Left cardiac atrium (tissue), 4 donors: ENCODE measurements around the gene TRIM32. TPM values are rescaled to one million over a fixed set of nuclear protein-coding genes. Genes with fewer than 3 reads are reported as not detected.
A peak's percentile ranks its signal among the peaks of the same experiment; 100 is the strongest.

Experiments
- ATAC-seq, 2 donors: fragments of 200-7000 bp; cut with Tn5 transposase; one replicate each; pipeline ENCODE4 v1.9.1; 2020; ENCODE audit warnings: mild to moderate bottlenecking in 2 of 2, moderate library complexity in 2 of 2
- DNase-seq: peaks from one replicate; pipeline ENCODE4 v3.0.0-alpha.2; 2020
- intact Hi-C, 2 donors: fragments of 100-400 bp; cut with DNase I; formaldehyde crosslinking; loops; one replicate each; pipeline versions ENCODE4 v1.14.1 to v1.15.1; 2022 to 2023
- total RNA-seq, 2 donors: library from RNA; stranded (reverse); fragmentation: NEBNext Ultra II Directional; extraction: Animal tissue kit (Norgen Biotek cat#: 25700); gene quantifications; one replicate each; pipeline ENCODE4 v1.2.1, GENCODE V29; 2021
- donor health status: DM: no; HTN: yes; CAD: no.
- donor health status: DM: no; HTN: yes; CAD: no; lungs with severe emphysema.
- donor health status: DM: yes; HTN: yes; CAD: no.
- donor health status: Dilated cardiomyopathy.

TRIM32 gene
- total RNA-seq, 2 donors from 2014 or later, result 14.5 to 18.7 TPM

DNA sequence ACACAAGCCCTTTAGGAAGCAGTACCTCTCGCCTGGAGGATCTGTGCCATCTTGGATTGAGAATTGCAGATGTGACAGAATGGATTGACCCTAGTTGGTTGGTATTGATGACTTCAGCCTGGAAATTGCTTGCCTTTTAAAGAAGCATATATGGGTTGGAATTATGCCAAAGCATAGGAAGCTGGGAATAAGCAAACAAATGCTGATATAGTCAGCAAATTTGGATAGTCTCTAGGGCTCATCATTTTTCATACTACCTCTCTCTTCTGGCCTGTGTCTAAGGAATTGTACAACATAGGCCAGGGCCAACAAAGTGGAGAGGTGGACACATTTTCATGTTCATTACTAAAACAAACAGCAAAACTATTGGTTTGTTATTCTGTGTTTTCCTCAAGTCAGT lies 13.2 kb downstream of the TRIM32 start:
- intact Hi-C loops, result no loop called here
- DNase-seq (no peak), ATAC-seq (no peak)

DNA sequence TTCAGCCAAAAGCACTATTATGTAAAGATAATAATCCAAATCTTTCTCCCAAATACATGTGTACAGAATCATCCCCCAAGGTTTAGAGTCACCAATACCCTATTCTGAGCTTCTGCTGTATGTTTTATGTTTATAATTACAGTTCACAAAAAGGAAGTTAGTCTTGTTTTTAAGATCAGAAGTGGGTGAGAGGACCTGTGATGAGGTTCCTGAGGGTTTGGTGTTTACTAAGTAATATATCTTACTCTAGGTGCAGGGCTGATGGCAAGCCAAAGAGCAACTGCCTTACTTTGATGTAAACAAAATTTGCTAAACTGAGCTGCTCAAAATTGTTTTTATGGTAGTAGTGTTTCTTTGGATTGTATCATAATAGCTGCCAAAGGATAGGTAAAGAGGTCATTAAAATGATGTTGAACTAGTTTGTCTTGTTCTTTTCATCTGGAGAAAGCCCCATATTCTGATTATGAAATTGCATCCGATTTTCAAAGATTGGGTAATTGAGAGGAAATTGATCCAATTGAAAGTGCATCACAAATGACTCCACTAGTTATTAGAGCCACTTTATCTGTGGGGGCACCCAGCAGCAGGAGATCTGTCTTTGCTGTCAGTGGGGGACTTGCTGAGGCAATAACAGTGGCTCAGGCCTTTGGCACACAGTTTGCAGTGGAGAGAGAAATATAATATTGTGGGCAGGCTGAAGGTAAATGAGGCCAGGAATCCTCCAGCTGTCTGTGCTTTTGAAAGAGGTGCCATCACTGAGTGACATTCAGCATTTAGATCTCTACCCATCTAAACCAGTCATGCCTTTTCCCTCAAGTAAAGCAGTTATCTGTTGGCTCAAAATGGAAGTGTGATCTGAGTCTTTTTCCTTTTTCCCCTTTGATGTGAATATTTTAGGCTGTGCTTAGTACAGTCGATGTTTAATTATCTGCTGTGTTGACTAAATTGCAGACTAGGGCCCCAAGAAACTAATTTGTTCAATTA lies 14.1 kb downstream of the TRIM32 start:
- ATAC-seq (no peak), DNase-seq (no peak)
- intact Hi-C loops, result no loop called here

DNA sequence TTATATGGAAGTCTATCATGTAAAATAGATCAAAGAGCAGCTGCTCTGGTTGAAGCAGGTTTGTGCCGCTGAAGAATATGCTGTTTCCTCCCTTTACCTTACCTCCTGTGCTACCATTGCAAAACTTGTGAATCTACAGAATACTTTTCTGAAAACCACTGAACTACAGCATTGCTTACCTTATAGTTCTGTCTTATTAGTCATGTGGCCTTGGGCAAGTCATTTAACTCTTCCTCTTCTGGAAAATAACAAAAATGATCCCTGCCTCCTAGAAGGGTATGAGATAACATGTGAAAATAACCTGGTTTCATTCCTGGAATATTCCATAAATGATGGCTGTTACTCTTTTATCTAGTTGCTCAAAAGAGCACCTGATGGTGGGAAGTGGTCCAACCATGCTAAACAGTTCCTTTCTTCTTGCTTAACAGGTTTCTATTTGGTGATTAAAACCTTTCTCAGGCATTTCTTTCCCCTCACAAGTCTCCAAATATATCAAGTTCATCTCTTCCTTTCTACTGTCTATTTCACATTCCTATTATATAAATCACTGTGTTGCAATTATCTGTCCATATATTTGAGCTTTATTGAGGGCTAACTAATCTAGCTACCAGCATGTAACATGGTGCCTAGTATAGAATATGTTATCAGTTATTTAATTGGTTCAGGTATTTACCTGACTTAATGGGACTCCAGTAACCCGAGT lies 15.0 kb downstream of the TRIM32 start:
- ATAC-seq (no peak), DNase-seq (no peak)
- intact Hi-C loops, result no loop called here

DNA sequence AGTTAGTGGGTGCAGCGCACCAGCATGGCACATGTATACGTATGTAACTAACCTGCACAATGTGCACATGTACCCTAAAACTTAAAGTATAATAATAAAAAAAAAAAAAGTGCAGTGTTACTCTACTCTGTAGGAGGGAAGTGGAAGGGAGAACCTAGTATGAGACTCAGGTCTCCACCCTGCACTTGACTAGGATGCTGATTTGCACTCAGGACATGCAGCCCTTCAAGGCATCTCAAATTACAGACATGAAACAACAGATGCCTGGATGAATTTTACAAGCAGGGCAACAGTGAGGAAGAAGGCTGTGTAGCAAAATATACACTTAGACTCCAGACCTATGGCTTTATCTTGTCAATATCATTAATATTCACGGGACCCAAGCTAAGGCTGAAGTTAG lies 16.5 kb downstream of the TRIM32 start:
- intact Hi-C loops, result no loop called here
- DNase-seq (no peak), ATAC-seq (no peak)

DNA sequence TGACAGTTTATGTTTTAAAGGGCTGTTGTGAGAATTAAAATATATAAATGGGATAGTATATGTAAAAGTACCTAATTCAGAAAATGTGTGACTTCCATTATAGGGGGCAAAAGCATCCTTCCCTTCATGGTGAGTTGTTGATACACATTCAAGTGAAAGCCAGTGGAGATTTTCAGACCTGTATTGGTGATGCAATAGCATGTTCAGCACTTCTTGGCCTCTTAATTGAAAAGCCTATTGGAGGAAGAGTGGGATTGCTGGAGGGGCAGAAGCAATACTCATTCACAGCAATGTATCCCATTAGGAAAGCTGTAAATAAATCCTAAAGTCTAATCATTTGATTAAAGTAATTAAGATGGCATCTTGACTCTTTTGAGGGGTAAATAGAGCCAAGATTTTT lies 17.4 kb downstream of the TRIM32 start:
- intact Hi-C loops, result no loop called here
- no peak for ATAC-seq
- DNase-seq, result no peak

DNA sequence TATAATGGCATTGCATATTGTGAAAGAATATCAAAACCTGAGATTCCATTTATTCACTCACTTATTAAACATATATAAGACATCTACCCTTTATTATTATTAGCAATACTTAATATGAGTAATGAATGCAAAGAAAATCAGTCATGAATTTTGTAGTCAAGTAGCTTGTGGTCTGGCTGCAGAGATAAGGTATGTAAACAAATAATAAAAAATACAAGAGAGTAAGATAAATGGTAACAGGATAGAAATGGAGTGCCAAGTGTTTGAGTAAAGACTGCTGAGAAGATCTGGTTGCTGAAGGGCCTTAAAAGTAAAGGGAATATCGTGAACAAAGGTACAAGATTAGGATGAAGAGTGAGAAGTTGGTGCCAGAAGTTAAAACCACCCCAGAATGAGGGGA lies 18.4 kb downstream of the TRIM32 start:
- ATAC-seq (no peak), DNase-seq (no peak)
- intact Hi-C loops, result no loop called here

DNA sequence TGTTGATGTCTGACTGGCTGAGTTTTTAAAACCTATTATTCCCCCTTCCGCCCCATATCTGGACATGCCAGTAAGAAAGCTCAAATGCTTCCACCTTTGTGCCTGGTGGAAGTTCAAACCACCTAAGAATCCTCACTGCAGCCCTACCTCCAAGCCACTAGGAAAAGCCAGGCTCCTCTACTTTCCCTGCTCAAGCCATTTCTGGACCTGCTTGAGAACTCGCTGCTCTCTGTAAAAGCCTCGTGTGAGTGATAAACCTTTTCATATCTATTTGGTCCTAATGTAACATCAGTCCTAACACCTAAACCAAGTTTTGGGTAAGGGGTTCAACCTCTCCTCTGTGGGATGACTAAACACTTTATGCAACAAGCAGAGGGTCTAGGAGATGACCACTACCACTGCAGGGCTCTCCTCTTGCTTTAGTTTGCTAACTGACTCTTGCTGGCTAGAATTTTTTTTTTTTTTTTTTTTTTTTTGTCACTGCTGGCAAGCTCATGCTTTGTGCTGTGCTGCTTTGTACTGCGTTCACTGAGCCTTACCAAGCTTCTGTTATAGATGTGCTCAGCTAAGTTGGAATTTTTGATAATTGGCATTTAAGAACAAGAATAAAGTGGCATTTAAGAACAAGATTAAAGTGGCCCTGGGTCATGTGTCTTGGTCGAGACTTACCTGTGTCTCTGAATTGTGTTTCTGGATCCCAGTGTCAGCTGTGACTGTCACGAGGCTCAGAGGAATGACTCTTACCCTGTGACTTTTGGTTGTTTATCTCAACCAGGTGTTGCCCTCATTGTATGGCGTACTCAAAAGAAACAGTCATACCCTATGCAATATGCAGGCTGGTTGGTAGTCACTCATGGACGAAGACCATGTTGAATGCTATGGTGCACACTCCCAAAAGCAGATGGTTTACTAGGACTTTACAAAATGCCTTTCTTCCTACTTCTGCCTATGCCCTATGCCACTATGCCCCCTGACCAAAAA lies 19.5 kb downstream of the TRIM32 start:
- ATAC-seq (no peak), DNase-seq (no peak)
- intact Hi-C loops, result no loop called here

DNA sequence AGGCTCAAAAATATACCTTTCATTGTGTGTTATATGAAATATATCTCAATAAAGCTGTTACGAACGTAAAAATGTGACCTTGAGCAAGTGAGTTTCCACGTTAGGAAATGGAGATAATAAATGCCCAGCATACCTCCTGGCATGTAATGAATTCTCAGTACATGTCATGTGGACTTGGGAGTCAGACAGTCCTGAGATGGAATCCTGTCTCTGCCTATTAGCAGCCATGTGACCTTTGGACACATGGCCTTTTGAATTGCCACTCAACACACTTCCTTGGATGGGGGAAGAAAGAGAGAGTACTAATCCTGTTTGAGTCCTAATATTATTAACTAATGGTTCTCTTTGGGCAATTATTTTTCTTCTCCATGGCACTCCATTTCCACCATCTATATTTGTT lies 25.7 kb downstream of the TRIM32 start:
- DNase-seq (no peak), ATAC-seq (no peak)
- intact Hi-C loops, result no loop called here

DNA sequence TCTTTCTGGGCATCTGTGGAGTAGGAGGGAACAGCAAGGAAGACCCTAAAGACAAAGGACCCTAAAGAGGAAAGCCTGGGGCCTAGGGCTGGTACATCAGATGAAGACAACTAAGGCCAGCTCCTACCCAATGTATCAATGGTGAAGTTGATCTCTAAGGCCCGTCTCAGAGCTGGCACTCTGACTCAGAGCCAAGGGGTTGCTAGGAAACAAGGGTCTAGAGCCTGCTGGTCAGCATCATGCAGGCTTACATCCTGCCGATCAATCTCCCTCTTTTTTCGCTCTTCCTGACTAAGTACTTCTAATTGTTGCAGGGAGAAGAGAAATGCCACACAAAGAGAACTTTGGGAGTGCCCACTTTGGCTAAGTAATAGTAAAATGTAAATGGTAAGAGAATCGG lies 26.2 kb downstream of the TRIM32 start:
- intact Hi-C loops, result no loop called here
- ATAC-seq (no peak), DNase-seq (no peak)

DNA sequence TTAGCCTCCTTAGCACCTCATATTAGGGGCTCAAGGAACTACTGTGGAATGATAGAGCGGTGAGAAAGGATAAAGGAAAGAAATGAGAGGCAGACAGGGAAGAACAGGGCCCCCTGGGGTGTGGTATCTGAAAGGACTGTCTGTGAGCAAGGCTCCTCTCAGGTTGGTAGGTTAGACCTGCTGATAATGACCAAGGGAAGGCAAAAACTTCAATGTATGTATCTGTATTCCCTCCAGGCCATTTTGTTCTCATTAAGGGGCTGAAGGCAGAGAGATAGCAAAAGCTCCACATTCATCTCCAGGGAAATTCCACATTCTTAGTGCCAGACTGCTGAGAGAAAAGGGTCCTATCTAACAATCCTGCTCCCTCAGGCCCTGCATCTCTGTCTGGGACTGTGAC lies 28.6 kb downstream of the TRIM32 start:
- ATAC-seq (no peak), DNase-seq (no peak)
- intact Hi-C loops, result no loop called here

DNA sequence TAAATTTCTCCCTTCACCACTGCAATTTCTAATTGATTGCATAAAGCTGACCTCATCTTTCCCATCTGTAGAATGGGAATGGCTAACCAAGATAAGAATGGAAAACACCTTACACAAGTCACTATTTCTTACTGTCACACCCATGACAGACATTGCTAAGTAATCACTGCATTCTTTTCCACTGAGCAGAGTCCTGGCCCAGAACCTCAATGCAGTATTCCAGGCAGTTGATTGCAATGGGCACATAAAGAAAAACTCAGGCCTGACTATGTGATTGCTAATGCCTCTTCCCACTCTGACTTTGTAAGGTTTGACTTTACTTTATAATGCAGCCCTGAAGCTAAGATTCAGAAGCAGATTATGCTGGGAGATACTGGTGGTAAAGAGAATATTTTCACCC lies 29.3 kb downstream of the TRIM32 start:
- ATAC-seq (no peak), DNase-seq (no peak)
- intact Hi-C loops, result no loop called here

DNA sequence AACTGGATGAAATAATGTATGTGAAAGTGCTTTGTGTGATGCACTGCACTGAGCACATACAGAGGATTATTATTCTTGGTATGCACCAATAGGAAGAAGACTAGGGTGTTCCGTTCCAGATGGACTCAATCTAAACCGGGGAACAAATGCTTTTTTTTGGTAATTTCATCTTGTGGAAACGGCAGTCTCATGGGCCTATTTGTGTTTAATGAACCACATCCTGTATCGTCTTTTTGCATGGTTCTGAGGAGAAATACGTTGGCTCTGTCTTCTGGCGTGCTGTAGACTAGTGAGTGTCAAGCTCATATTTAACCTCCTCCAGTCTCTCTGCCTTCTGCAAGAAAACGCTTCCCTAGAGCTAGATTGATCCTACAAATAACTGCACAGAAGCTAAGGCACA lies 30.0 kb downstream of the TRIM32 start:
- DNase-seq (no peak), ATAC-seq (peak; percentile 59 to 68)
- intact Hi-C loops, result no loop called here

DNA sequence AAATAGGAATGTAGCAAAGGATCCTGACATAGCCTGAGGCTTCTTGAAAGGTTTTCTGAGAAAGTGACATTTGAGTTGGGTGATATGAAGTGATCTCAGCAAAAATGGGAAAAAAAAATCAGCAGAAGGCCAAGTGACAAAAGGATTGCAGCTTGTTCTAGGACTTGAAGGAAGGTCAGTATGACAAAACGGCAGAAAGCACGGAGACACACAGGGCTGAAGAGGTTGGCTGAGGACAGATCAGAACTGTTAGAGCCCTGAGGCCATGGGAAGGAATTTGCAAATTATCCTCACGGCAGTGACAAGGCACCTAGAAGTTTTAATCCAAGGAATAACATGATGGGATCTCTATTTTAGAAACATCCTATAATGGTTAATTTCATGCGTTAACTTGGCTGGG lies 31.0 kb downstream of the TRIM32 start:
- no peak for ATAC-seq
- intact Hi-C loops, result no loop called here
- DNase-seq, result no peak

DNA sequence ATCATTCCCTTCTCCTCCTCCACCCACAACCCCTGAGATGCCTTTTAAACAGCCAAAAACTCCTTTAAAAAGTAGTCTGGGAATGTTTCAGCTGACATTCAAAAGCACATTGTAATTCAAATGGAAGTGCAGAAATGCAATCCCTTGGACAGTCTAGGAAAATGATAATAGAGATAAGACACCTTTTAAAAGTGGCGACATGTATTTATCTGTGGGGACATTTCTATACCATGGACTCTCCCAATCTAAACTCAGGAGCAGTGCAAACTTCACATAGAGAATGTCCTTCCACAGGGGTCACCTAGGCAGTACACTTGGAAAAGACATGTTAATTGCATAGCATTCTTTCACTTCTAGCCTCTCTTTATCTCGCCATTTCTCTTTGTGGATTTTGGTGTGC lies 33.0 kb downstream of the TRIM32 start:
- intact Hi-C loops, result no loop called here
- DNase-seq (no peak), ATAC-seq (no peak)

DNA sequence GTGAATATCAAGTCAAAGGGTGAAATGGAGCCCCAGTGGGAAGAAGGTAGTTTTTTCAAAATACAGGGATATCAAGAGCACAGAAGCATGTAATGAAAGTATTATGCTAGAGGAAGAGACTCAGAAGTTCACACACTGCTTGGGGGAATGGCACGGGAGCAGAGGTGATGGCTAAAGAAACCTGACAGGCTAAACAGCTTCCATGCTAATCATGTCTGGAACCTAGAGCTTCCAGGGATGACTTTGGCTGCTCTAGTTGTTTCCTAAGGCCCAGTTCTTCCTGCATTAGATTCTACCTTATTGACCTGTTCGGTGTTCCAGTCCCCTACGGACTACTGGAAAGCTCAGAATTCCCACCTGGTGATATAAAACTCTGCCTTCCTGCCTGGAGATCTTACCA lies 34.3 kb downstream of the TRIM32 start:
- ATAC-seq (no peak), DNase-seq (no peak)
- intact Hi-C loops, result no loop called here

DNA sequence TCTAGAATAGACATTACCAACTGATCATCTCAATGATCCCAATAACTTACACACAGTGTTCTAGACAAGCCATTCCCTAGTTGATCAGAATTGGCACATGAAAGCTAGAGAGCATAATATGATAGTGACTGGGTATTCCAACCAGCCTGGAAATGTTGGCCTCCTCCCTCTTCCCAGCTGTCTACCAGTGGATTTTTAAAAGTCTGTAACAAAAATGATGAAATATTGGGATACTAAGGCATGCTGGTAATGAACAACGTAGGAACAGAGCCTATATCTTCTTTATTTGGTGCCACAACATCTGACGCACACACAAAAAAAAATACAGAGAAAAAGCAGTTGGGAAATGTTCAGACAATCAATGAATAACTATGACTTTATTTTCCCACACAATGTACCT lies 34.8 kb downstream of the TRIM32 start:
- intact Hi-C loops, result no loop called here
- ATAC-seq (no peak), DNase-seq (no peak)

DNA sequence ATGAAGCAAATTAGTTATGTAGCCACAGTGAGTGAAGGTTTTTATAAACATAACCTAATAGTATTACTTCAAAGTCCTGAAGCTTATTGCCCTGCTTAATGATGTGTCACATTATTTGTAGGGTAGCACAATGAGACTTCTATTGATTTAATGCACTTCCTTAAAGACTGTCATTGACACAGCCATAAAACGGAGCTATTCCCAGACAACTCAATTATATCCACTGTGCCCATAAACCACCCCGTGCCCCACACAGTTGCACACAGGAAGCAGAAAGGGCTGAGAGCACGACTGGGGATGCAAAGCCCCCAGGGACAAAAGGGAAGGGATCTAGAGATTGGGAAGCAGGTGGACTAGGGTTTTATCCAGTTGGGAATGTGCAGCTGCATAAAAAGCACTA lies 37.0 kb downstream of the TRIM32 start:
- intact Hi-C loops, result no loop called here
- DNase-seq (no peak), ATAC-seq (no peak)

DNA sequence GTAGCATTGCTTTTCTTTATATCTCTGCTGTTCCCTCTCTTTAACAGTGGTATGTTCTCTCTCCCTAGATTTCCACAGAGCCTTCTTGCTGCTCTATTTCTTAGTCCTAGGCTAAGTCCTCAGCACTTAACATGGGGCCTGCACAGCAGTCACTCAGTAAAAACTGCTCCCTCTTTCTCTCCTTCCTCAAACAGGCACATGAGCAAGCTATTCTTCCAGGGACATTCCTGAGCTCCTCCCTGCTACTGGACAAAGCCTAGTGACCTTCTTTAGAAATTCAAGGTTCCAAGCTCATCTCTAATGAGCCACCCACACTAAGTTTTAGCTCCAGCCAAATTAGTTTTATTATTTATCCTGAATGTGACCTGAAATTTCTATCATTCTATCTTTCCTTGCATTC lies 39.5 kb downstream of the TRIM32 start:
- ATAC-seq (no peak), DNase-seq (no peak)
- intact Hi-C loops, result no loop called here

DNA sequence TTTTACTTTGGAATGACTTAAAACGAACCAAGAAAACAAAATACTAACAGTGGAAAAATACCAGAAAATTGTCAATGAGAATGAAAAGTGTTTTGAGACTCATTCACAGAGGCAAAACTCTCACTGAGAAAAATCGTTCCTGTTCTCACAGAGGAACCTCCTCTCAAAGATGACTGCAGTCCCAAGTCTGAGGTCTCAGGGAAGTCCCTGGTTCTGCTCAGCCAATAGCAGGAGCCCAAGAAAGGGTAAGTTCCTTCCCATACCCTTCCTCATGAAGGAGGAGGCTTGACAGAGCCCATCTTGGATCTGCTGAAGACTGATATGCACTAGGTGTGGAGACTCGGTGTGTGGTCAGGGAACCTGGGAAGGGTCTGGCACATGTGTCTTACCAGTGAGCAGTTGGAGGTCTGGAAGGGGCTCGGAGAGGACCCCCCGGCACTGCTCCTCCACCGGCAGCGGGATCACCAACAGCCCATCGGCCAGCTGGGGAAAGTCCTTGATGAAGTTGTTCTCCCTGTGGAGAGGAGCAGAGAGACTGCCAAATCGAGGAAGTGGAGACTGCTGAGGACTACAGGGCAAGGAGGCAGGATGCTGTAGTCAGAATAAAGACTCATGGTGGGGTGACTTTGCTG lies 46.0 kb downstream of the TRIM32 start:
- intact Hi-C loops, result no loop called here
- DNase-seq, result no peak
- no peak for ATAC-seq
